Prostate gland (tissue), 2 donors: ENCODE data around the gene STK10. TPM values are rescaled to one million over a fixed set of nuclear protein-coding genes. Genes with fewer than 3 reads are reported as not detected.

ENCODE experiments used
- DNase-seq: peaks from one replicate; pipeline ENCODE4 v3.0.0-alpha.2; 2019; ENCODE audit warnings: low spot score
- H3K27ac ChIP-seq, 2 donors: fragments of 200-600 bp; sonication (generic); 2 replicates each; pipeline ENCODE4 v1.5.1; 2017 to 2019
- H3K27me3 ChIP-seq: fragments of 200-600 bp; sonication (generic); replicated peaks from 2 replicates; pipeline ENCODE4 v1.5.1; 2019; ENCODE audit not compliant: insufficient read depth
- H3K36me3 ChIP-seq, 2 donors: fragments of 200-600 bp; sonication (generic); 1 replicate in 1 of 2; 2 replicates in 1 of 2; pipeline versions ENCODE4 v1.5.1 to v1.8.1; 2017 to 2019
- H3K4me1 ChIP-seq: fragments of 200-600 bp; sonication (generic); replicated peaks from 2 replicates; pipeline ENCODE4 v1.5.1; 2019
- H3K4me3 ChIP-seq, 2 donors: fragments of 200-600 bp; sonication (generic); 2 replicates each; pipeline ENCODE4 v1.5.1; 2017 to 2019
- H3K9me3 ChIP-seq: fragments of 200-600 bp; sonication (generic); 2 replicates; pipeline ENCODE4 v1.5.1; 2017
- CTCF ChIP-seq, 4 experiments: fragments of 200-600 bp in 2 of 4; fragments of 450-650 bp in 2 of 4; sonication (generic) in 2 of 4; IDR thresholded peaks; 1 replicate in 3 of 4; 2 replicates in 1 of 4; pipeline ENCODE4 v1.5.1; 2016 to 2019; ENCODE audit warnings: antibody characterized with exemption in 4 of 4, mild to moderate bottlenecking in 2 of 4, moderate library complexity in 2 of 4
- POLR2A ChIP-seq: fragments of 450-650 bp; IDR thresholded peaks from one replicate; pipeline ENCODE4 v1.6.1; 2016; ENCODE audit warnings: antibody characterized with exemption, mild to moderate bottlenecking
- POLR2AphosphoS5 ChIP-seq: sonication (generic); formaldehyde crosslinking; IDR thresholded peaks from one replicate; pipeline ENCODE4 v1.6.1; 2017; ENCODE audit warnings: antibody characterized with exemption
- WGBS: methylation state at CpG from one replicate; pipeline ENCODE4 v1.1.5; 2018; 5-methylcytosine and 5-hydroxymethylcytosine counted together
- intact Hi-C: fragments of 100-400 bp; cut with DNase I; formaldehyde crosslinking; loops from one replicate; pipeline ENCODE4 v1.14.2; 2022
- total RNA-seq, 2 donors: library from RNA; depleted of rRNA; stranded (reverse); fragments of >200 nt; gene quantifications; one replicate each; pipeline ENCODE4 v1.1.0, GENCODE V29; 2016

The STK10 gene
- total RNA-seq, 2 donors from 2014 or later, result 4.6 to 73.3 TPM

GRCh38 chr5:172229904-172230303 is 41.9 kb upstream of the STK10 start:
- no peak for DNase-seq
- intact Hi-C loops, result no loop called here
- Histone ChIP-seq H3K9me3 (no peaks in the 10 kb centered on the region), H3K36me3 (no peaks in the 10 kb centered on the region), H3K27ac (no peak overlapping the region), H3K27me3 (no peaks in the 10 kb centered on the region), H3K4me1 (no peaks in the 10 kb centered on the region), H3K4me3 (no peak overlapping the region)
- 95% methylated on average over 1 of the region's 1 CpG for whole genome bisulfite sequencing
- TF ChIP-seq CTCF (IDR thresholded peaks at IDR 0.05), result no peak
- no peak for TF ChIP-seq POLR2AphosphoS5
- no peak for TF ChIP-seq POLR2A

GRCh38 chr5:172224996-172225395 is 37.0 kb upstream of the STK10 start:
- no peak for TF ChIP-seq POLR2AphosphoS5
- no peak for TF ChIP-seq POLR2A
- 81% methylated on average over 1 of the region's 1 CpG for WGBS
- no peaks in the 10 kb centered on the region for H3K27me3 ChIP-seq
- no peaks in the 10 kb centered on the region for H3K4me1 ChIP-seq
- DNase-seq, result no peak
- H3K9me3 ChIP-seq, result no peaks in the 10 kb centered on the region
- no peaks in the 10 kb centered on the region for H3K36me3 ChIP-seq
- intact Hi-C loops, result no loop called here
- no peak overlapping the region for H3K4me3 ChIP-seq
- H3K27ac ChIP-seq, result no peak overlapping the region

GRCh38 chr5:172223901-172224873 is 36.2 kb upstream of the STK10 start:
- intact Hi-C loops, result no loop called here
- DNase-seq, result no peak
- no peaks in the 10 kb centered on the region for H3K9me3 ChIP-seq
- no peak overlapping the region for H3K27ac ChIP-seq
- H3K4me3 ChIP-seq, result no peak overlapping the region
- TF ChIP-seq POLR2A (no peak), CTCF (IDR thresholded peaks at IDR 0.05) (no peak), POLR2AphosphoS5 (no peak)
- no peaks in the 10 kb centered on the region for H3K27me3 ChIP-seq
- H3K4me1 ChIP-seq, result no peaks in the 10 kb centered on the region
- WGBS, result 87% methylated on average over 10 of the region's 10 CpGs
- no peaks in the 10 kb centered on the region for H3K36me3 ChIP-seq

GRCh38 chr5:172219296-172219695 is 31.3 kb upstream of the STK10 start:
- WGBS, result 52% methylated on average over 2 of the region's 2 CpGs
- DNase-seq, result no peak
- Histone ChIP-seq H3K27ac (no peak overlapping the region), H3K36me3 (no peaks in the 10 kb centered on the region), H3K27me3 (no peaks in the 10 kb centered on the region), H3K9me3 (no peaks in the 10 kb centered on the region), H3K4me1 (no peaks in the 10 kb centered on the region), H3K4me3 (no peak overlapping the region)
- intact Hi-C loops, result no loop called here
- no peak for TF ChIP-seq CTCF (IDR thresholded peaks at IDR 0.05)
- TF ChIP-seq POLR2AphosphoS5, result no peak
- no peak for TF ChIP-seq POLR2A

- WGBS, result 96% methylated on average over 3 of the region's 3 CpGs
- H3K4me3 ChIP-seq, result no peak overlapping the region
- H3K27ac ChIP-seq, result no peak overlapping the region
- TF ChIP-seq POLR2AphosphoS5, result no peak
- no peak for TF ChIP-seq POLR2A
- no peaks in the 10 kb centered on the region for H3K36me3 ChIP-seq
- H3K9me3 ChIP-seq, result no peaks in the 10 kb centered on the region
- H3K4me1 ChIP-seq, result no peaks in the 10 kb centered on the region
- DNase-seq, result no peak
- no peaks in the 10 kb centered on the region for H3K27me3 ChIP-seq
- intact Hi-C loops, result no loop called here
These were observed 28.3 kb upstream of the STK10 start for GRCh38 chr5:172216345-172216744.

- Histone ChIP-seq H3K9me3 (no peaks in the 10 kb centered on the region), H3K4me3 (no peak overlapping the region), H3K27me3 (no peaks in the 10 kb centered on the region), H3K36me3 (no peaks in the 10 kb centered on the region), H3K27ac (no peak overlapping the region), H3K4me1 (no peaks in the 10 kb centered on the region)
- 97% methylated on average over 4 of the region's 4 CpGs for WGBS
- no peak for DNase-seq
- TF ChIP-seq POLR2AphosphoS5 (no peak), CTCF (IDR thresholded peaks at IDR 0.05) (no peak), POLR2A (no peak)
- intact Hi-C loops, result no loop called here
These were observed 25.1 kb upstream of the STK10 start for GRCh38 chr5:172213126-172213525.
